Progenitor cell of endocrine pancreas (in vitro differentiated cells): ENCODE data around the gene SUFU. TPM values are rescaled to one million over a fixed set of nuclear protein-coding genes. Genes with fewer than 3 reads are reported as not detected.

Experiments
- DNase-seq: peaks from one replicate; pipeline ENCODE4 v3.0.0; 2021; ENCODE audit warnings: low spot score; ENCODE audit not compliant: unreplicated experiment
- H3K27ac Mint-ChIP-seq: 2 replicates; pipeline ENCODE4 v1.8.0; 2021; ENCODE audit warnings: mild to moderate bottlenecking, moderate library complexity, mixed read lengths
- H3K27me3 Mint-ChIP-seq: 2 replicates; pipeline ENCODE4 v1.8.0; 2021; ENCODE audit warnings: mixed read lengths
- H3K36me3 Mint-ChIP-seq: 2 replicates; pipeline ENCODE4 v1.8.0; 2022; ENCODE audit warnings: mixed read lengths; ENCODE audit not compliant: insufficient read depth
- H3K4me1 Mint-ChIP-seq: 2 replicates; pipeline ENCODE4 v1.8.0; 2021; ENCODE audit warnings: low read depth, mixed read lengths
- H3K4me3 Mint-ChIP-seq: 2 replicates; pipeline ENCODE4 v1.8.0; 2021; ENCODE audit warnings: low read depth, mild to moderate bottlenecking, moderate library complexity, mixed read lengths
- H3K9me3 Mint-ChIP-seq: 2 replicates; pipeline ENCODE4 v1.8.0; 2021; ENCODE audit warnings: low read depth, mixed read lengths
- total RNA-seq: library from RNA; stranded (reverse); gene quantifications from 2 replicates; pipeline ENCODE4 v1.2.1, GENCODE V29; 2021
- TF ChIP-seq, protein P1 (sequence below): fragments of 200-600 bp; sonication (generic); IDR thresholded peaks from one replicate; pipeline ENCODE4 v1.5.0; 2021; ENCODE audit warnings: antibody characterized with exemption, mild to moderate bottlenecking; ENCODE audit not compliant: unreplicated experiment

SUFU gene
- total RNA-seq, 1 donor from 2014 or later = 25.8 TPM

DNA sequence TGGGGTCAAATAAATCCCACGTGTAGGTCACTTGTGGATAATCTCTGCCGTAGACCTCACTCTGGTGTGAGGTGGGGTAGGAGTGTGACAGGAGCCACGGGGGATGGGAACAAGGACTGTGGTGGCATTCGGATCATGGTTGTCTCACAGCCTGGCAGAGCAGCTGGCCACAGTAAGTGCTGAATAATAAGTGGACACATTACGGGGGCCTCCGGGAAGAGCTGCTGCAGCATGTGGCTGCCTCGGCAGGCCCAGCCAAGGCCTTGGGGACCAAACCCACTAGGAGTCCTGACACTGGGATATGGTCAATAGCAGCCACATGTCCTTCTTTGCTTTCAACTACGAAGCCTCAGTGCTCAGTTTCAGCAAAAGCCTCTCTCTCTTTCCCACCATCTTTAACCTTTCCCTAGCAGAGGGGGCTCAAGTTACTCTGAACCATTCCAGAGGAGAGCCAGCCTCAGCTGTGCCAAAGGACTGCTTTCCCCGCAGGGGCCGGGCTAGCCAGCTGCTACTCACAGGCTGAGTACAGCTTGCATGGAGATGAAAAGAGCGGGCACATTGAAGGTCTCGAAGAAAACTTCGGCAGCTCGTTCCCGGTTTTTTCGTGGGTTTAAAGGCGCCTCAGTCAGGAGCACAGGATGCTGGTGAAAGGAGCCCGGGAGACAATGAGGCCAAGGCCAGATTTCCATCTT lies 18.5 kb upstream of the SUFU start:
- peaks cover 11% of the 10 kb centered on the region for H3K36me3 Mint-ChIP-seq
- no peaks in the 10 kb centered on the region for H3K4me1 Mint-ChIP-seq
- no peak for DNase-seq
- no peaks in the 10 kb centered on the region for H3K27me3 Mint-ChIP-seq
- H3K9me3 Mint-ChIP-seq = no peaks in the 10 kb centered on the region
- TF ChIP-seq, protein P1, sequence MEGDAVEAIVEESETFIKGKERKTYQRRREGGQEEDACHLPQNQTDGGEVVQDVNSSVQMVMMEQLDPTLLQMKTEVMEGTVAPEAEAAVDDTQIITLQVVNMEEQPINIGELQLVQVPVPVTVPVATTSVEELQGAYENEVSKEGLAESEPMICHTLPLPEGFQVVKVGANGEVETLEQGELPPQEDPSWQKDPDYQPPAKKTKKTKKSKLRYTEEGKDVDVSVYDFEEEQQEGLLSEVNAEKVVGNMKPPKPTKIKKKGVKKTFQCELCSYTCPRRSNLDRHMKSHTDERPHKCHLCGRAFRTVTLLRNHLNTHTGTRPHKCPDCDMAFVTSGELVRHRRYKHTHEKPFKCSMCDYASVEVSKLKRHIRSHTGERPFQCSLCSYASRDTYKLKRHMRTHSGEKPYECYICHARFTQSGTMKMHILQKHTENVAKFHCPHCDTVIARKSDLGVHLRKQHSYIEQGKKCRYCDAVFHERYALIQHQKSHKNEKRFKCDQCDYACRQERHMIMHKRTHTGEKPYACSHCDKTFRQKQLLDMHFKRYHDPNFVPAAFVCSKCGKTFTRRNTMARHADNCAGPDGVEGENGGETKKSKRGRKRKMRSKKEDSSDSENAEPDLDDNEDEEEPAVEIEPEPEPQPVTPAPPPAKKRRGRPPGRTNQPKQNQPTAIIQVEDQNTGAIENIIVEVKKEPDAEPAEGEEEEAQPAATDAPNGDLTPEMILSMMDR = no peak
- no peak overlapping the region for H3K4me3 Mint-ChIP-seq
- H3K27ac Mint-ChIP-seq = no peak overlapping the region

DNA sequence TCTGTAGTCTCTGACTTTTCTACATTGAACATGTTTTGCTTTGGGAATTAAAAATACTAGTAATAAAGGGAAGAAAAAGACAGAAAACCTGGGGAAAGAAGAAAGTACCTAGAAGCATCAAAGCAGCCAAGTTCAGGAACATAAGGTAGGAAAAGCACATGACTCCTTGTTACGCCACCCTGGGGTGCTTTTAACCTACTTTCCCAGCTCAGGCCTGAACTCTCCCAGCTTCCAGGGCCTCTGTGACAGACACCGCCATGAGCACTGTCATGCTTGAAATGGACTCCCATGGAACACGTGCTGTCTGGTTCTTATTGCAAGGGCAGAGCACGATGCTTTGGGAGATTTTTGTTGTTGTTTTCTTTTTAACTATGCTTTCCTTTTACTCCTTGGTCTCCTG lies 12.6 kb upstream of the SUFU start:
- Mint-ChIP-seq H3K4me3 (no peak overlapping the region), H3K27ac (no peak overlapping the region), H3K4me1 (peaks cover 8% of the 10 kb centered on the region), H3K36me3 (peaks cover 6% of the 10 kb centered on the region), H3K27me3 (no peaks in the 10 kb centered on the region), H3K9me3 (no peaks in the 10 kb centered on the region)
- TF ChIP-seq, protein P1 = no peak
- DNase-seq = no peak

DNA sequence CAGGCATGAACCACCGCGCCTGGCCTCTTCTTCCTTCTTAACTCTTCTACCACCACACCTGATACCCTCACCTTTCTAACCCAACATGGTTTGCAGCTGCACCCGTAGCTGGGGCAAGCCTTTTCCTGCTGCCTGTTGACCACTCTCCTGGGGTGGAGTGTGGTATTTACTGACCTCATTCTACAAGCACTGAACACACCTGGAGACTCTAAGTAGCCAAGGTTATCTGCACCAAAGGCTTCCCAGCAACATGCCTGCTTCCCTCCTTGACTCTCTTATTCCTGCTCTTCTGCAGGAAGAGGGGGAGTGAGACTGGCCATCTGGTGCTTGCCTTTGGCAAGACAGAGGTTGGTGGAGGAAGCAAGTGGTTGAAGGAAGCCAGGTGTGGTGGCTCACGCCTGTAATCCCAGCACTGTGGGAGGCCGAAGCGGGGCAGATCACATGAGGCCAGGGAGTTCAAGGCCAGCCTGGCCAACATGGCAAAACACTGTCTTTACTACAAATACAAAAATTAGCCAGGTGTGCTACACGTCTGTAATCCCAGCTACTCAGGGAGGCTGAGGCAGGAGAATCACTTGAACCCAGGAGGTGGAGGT lies 11.3 kb upstream of the SUFU start:
- peak overlapping the region; percentile 76 for H3K27ac Mint-ChIP-seq
- no peaks in the 10 kb centered on the region for H3K27me3 Mint-ChIP-seq
- TF ChIP-seq, protein P1 = no peak
- H3K4me3 Mint-ChIP-seq = no peak overlapping the region
- H3K36me3 Mint-ChIP-seq = peaks cover 5% of the 10 kb centered on the region
- peaks cover 9% of the 10 kb centered on the region for H3K4me1 Mint-ChIP-seq
- DNase-seq = no peak
- no peaks in the 10 kb centered on the region for H3K9me3 Mint-ChIP-seq

DNA sequence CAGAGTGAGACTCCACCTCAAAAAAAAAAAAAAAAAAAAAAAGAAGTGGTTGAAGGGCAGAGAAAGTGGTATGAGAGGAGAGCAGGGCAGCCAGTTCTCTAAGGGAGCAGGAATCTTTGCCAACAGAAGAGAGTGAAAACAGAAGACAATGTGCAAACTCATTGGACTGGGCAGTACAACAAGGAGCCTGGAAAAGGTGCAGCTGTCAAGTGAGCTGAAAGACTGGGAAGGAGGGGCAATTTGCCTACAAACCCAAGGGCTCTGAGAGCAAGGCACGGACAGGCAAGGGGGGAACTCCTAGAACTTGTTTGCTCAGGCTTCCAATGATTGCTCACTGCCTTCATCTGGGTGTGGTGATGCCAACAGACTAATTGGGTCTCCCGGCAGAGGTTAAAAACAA lies 10.8 kb upstream of the SUFU start:
- no peak for DNase-seq
- Mint-ChIP-seq H3K36me3 (peaks cover 2% of the 10 kb centered on the region), H3K9me3 (no peaks in the 10 kb centered on the region), H3K27me3 (no peaks in the 10 kb centered on the region), H3K4me3 (no peak overlapping the region), H3K4me1 (peaks cover 9% of the 10 kb centered on the region), H3K27ac (peak overlapping the region; percentile 63)
- TF ChIP-seq, protein P1 = no peak

DNA sequence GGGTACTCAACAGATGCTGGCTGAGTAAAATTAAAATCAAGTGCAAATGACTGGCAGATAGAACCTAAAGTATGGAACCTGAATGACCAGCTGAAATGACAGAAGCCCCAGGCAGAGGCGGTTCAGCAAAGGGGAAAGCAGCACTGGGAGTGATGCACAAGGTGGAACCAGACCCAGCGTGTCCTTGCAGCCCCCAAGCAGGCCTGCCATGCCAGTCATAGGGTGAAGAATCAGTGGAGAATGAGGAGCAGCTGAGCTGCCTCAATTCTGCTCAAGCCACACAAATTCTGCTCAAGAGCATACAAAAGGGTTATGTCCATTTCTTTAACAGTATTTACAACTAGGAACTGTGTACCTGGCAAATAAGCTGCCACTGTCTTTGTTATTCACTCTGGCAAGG lies 10.0 kb upstream of the SUFU start:
- no peak overlapping the region for H3K27ac Mint-ChIP-seq
- no peak overlapping the region for H3K4me3 Mint-ChIP-seq
- H3K27me3 Mint-ChIP-seq = no peaks in the 10 kb centered on the region
- TF ChIP-seq, protein P1 = no peak
- no peaks in the 10 kb centered on the region for H3K9me3 Mint-ChIP-seq
- DNase-seq = no peak
- H3K36me3 Mint-ChIP-seq = peaks cover 1% of the 10 kb centered on the region
- peaks cover 9% of the 10 kb centered on the region for H3K4me1 Mint-ChIP-seq
